ENCODE data around the gene RGN. TPM values are rescaled to one million over a fixed set of nuclear protein-coding genes. Genes with fewer than 3 reads are reported as not detected.

RGN gene
- polyA plus RNA-seq (1.5 TPM in 1 of 2 replicates, not detected in the other), polyA minus RNA-seq (0.97 TPM in 1 of 2 replicates, not detected in the other)

- Histone ChIP-seq H3K27ac (ENCODE audit: low read length) (no peak within 1 kb of the TSS), H3K36me3 (ENCODE audit: insufficient read depth, low read length) (no peaks in the 10 kb centered on the region), H3K9me3 (ENCODE audit: low read length) (no peaks in the 10 kb centered on the region), H3K4me2 (ENCODE audit: low read length) (no peak within 1 kb of the TSS), H3K9me2 (ENCODE audit: insufficient read depth, low read length) (no peaks in the 10 kb centered on the region), H3F3A (ENCODE audit: insufficient read depth, low read length, poor library complexity, severe bottlenecking) (no peaks in the 10 kb centered on the region), H4K20me1 (ENCODE audit: insufficient read depth) (no peaks in the 10 kb centered on the region), H3K9ac (ENCODE audit: low read length) (no peak within 1 kb of the TSS), H2AFZ (ENCODE audit: low read depth, low read length) (no peak within 1 kb of the TSS), H3K27me3 (ENCODE audit: insufficient read depth, low read depth, low read length) (no peaks in the 10 kb centered on the region), H3K79me2 (replicated peaks; ENCODE audit: insufficient read depth, low read length) (no peaks in the 10 kb centered on the region), H3K4me3 (ENCODE audit: low read length) (no peak within 1 kb of the TSS)
- TF ChIP-seq TAF1 (IDR thresholded peaks at IDR 0.05; ENCODE audit: low read depth), result no peak
Observed at GRCh38 chrX:47078129-47079043, at the start of gene RGN. TSS of gene RGN (plus strand) at chrX:47078443. CDS start at chrX:47081145, 2,702 bp downstream.

GRCh38 chrX:47030339-47030738 is 47.9 kb upstream of the RGN start:
- peak; percentile 71 for TF ChIP-seq CTCF (IDR thresholded peaks at IDR 0.05; ENCODE audit: poor library complexity, severe bottlenecking)
- no peak for TF ChIP-seq MXI1 (conservative IDR thresholded peaks at IDR 0.05; ENCODE audit: poor library complexity, severe bottlenecking)
- TF ChIP-seq EZH2 (IDR thresholded peaks at IDR 0.05; ENCODE audit: borderline replicate concordance, insufficient read depth, low read length, poor library complexity, severe bottlenecking), result no peak
- TF ChIP-seq TAF1 (IDR thresholded peaks at IDR 0.05; ENCODE audit: low read depth), result no peak
- TF ChIP-seq SMC3 (conservative IDR thresholded peaks at IDR 0.05; ENCODE audit: poor library complexity), result peak; percentile 76
- TF ChIP-seq RAD21 (conservative IDR thresholded peaks at IDR 0.05), result peak; percentile 78
- no peak overlapping the region for H3K4me2 ChIP-seq (ENCODE audit: low read length)
- H3K27me3 ChIP-seq (ENCODE audit: insufficient read depth, low read depth, low read length), result no peaks in the 10 kb centered on the region
- H3K9me3 ChIP-seq (ENCODE audit: low read length), result no peaks in the 10 kb centered on the region
- H3K9ac ChIP-seq (ENCODE audit: low read length), result no peak overlapping the region
- H3K79me2 ChIP-seq (replicated peaks; ENCODE audit: insufficient read depth, low read length), result no peaks in the 10 kb centered on the region
- no peaks in the 10 kb centered on the region for H3K36me3 ChIP-seq (ENCODE audit: insufficient read depth, low read length)
- H3F3A ChIP-seq (ENCODE audit: insufficient read depth, low read length, poor library complexity, severe bottlenecking), result no peaks in the 10 kb centered on the region
- no peaks in the 10 kb centered on the region for H3K9me2 ChIP-seq (ENCODE audit: insufficient read depth, low read length)
- no peak overlapping the region for H3K27ac ChIP-seq (ENCODE audit: low read length)
- H4K20me1 ChIP-seq (ENCODE audit: insufficient read depth), result no peaks in the 10 kb centered on the region
- H3K4me3 ChIP-seq (ENCODE audit: low read length), result no peak overlapping the region
- H2AFZ ChIP-seq (ENCODE audit: low read depth, low read length), result no peak overlapping the region

- H4K20me1 ChIP-seq (ENCODE audit: insufficient read depth), result no peaks in the 10 kb centered on the region
- no peaks in the 10 kb centered on the region for H3K27me3 ChIP-seq (ENCODE audit: insufficient read depth, low read depth, low read length)
- H3K4me2 ChIP-seq (ENCODE audit: low read length), result no peak overlapping the region
- no peak overlapping the region for H2AFZ ChIP-seq (ENCODE audit: low read depth, low read length)
- no peaks in the 10 kb centered on the region for H3K79me2 ChIP-seq (replicated peaks; ENCODE audit: insufficient read depth, low read length)
- no peaks in the 10 kb centered on the region for H3F3A ChIP-seq (ENCODE audit: insufficient read depth, low read length, poor library complexity, severe bottlenecking)
- H3K9me2 ChIP-seq (ENCODE audit: insufficient read depth, low read length), result no peaks in the 10 kb centered on the region
- TF ChIP-seq RAD21 (conservative IDR thresholded peaks at IDR 0.05) (no peak), REST (IDR thresholded peaks at IDR 0.05; ENCODE audit: borderline replicate concordance) (no peak), EZH2 (IDR thresholded peaks at IDR 0.05; ENCODE audit: borderline replicate concordance, insufficient read depth, low read length, poor library complexity, severe bottlenecking) (no peak), TAF1 (IDR thresholded peaks at IDR 0.05; ENCODE audit: low read depth) (no peak), MXI1 (conservative IDR thresholded peaks at IDR 0.05; ENCODE audit: poor library complexity, severe bottlenecking) (no peak), SMC3 (conservative IDR thresholded peaks at IDR 0.05; ENCODE audit: poor library complexity) (no peak), CTCF (IDR thresholded peaks at IDR 0.05; ENCODE audit: poor library complexity, severe bottlenecking) (no peak), EP300 (conservative IDR thresholded peaks at IDR 0.05; ENCODE audit: poor library complexity, severe bottlenecking) (no peak), POLR2AphosphoS5 (IDR thresholded peaks at IDR 0.05) (no peak)
- H3K27ac ChIP-seq (ENCODE audit: low read length), result no peak overlapping the region
- no peaks in the 10 kb centered on the region for H3K9me3 ChIP-seq (ENCODE audit: low read length)
- H3K4me3 ChIP-seq (ENCODE audit: low read length), result no peak overlapping the region
- no peaks in the 10 kb centered on the region for H3K36me3 ChIP-seq (ENCODE audit: insufficient read depth, low read length)
- H3K9ac ChIP-seq (ENCODE audit: low read length), result no peak overlapping the region
Observed at GRCh38 chrX:47047989-47048388, 30.3 kb upstream of the RGN start.
